HG03159 (cell line): ENCODE data around the gene GEMIN4.
"Not testable (repeated sequence)": the region's sequence is repeated elsewhere in the genome, so short reads cannot be mapped to it uniquely, and the experiment has no call there.

ENCODE experiments used
- ATAC-seq: cut with Tn5 transposase; IDR thresholded peaks from one replicate; pipeline ENCODE4 v1.9.1; 2021; ENCODE audit warnings: mild to moderate bottlenecking, moderate library complexity; ENCODE audit not compliant: unreplicated experiment

Gene GEMIN4

DNA sequence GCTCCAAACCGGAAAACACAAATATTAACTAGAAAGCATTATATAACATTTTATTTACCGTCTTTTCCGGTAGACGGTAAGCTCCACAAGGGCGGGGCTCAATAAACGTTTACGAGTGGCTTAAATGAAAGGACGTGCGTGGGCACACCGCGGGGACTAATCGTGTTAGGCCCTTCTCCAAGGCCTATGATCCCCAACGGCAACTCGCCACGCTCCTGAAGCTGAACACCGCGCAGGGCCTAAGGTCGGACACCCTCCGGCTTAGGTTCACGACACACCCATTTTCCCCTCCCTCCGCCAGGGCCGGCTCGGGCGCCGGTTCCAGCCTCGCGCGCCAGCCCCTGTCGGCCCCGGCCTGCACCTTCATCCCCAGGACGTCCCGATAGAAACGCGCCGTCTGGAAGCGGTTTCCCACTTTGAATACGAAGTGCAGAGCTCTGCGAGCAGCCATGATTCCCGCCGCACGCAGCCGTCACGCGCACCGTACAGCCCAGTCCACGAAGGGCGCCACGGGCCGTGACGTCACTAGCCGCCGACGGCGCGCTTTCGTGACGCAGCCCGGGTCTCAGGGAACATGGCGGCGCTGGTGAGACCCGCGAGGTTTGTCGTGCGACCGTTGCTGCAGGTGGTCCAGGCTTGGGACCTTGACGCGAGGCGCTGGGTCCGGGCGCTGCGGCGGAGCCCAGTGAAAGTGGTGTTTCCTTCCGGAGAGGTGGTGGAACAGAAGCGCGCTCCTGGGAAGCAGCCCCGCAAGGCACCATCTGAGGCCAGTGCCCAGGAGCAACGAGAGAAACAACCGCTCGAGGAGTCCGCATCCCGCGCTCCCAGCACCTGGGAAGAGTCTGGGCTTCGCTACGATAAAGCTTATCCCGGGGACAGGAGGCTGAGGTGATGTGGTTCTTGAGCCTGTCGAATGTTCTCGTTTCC, 30.0 kb upstream of the GEMIN4 start, which contains the start of the genes GLOD4 and MRM3:
TSS of gene GLOD4 (minus strand) at position 476 of the 927 bp plus-strand sequence. CDS start at position 451, 25 bp downstream.
TSS of gene MRM3 (plus strand) at position 549 of the 927 bp plus-strand sequence. CDS start at position 575, 26 bp downstream.
- peak; percentile 89 for ATAC-seq

DNA sequence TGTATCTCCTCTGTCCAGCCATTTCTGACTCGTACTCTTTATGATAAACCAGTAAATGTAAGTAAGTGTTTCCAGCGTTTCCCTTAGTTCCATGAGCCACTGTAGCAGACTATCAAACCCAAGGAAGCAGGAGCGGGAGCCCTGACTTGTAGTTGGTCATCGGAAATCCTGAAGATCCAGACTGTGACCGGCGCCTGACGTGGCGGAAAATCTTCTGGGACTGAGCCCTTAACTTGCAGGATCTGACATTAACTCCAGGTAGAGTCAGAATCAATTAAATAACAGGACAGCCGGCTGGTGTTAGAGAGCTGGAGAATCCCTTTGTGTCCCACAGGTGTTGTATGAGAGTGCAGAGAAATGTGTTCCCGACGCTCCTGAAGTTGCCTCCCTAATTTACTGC, 26.0 kb upstream of the GEMIN4 start:
- no peak for ATAC-seq

DNA sequence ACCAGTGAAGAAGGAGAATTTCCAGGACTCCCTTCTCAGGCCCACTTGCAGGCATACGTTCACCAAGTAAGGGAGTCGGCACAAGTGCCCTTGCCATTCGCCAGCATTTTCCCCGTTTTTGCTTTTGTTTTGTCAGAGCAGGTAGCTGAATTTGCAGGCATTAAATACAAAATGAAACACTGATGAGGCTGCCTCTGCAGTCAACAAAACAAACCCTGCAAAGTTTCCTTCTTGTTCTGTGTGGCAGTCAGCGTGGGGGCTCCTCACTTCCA, 22.2 kb upstream of the GEMIN4 start:
- no peak for ATAC-seq

DNA sequence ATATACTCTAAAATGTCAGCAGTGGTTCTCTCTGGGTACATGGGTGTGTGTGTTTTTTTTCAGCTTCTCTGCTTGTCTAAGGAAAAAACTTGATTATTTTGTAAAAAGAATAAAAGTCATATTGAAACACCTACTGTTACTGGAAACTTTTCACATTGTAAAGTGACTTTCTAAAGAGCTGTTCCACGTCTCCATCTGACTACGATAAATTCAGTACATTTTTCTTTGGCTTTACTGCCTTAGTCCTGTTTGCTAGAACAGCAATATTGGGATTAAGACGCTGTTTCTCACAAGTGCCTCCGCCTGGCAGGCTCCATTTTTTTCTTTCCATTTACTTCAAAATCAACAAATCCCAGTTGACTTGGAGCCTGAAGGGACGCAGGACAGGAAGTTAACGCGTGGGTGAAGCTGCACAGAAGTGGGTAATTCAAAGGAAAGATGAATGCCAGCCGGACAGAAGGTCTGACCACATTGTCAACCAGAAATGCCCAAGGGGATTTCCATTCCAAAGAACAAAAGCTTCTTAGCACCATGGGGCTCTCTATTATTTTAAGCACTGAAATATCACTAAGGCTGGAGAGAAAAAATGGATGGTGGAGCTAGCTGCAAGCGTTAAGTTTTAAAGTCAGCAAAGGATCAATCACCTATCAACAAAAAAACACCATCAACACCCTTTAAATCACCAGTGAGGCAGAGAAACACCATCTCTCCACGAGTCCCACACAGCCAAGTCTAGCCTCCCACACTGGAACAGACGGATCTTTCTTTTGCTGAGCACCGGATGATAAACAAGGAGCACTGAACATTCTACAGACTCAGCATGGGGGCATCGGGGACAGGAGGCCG, 21.6 kb upstream of the GEMIN4 start:
- no peak for ATAC-seq

DNA sequence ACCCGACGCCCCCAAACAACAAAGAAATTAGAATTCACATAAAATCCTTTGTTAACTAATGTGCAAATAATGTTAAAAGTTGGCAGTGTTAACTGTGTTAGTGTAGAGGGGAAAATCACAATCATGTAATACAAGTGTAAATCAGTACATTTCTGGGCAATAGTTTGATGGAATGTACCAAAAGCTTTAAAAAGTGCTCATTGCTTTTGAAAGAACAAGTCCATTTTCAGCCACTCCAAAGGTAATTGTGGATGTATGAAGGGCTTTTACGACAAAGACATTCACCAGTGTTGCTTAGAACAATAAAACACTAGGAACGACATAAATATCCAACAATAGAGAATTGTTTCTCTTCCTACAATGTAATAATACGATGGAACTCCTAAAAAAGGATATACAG, 21.0 kb upstream of the GEMIN4 start:
- no peak for ATAC-seq

DNA sequence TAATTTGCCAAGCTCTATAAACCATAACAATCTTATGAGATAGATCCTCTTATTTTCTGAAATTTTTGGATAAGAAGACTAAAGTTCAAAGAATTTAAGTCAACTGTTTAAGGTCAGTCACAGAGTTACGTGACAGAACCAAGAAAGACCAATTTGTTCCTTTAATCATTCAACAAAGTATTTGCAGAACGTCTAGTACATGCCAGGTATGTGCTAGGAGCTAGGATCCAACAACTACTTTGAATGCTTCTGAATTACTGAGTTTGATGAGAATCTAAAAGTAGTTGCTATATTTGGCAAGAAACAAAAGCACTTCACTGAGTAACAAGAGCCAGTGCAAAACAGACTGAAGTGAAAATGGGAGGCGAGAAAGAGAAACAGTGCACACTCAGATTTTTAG, 15.0 kb upstream of the GEMIN4 start:
- ATAC-seq, result no peak

DNA sequence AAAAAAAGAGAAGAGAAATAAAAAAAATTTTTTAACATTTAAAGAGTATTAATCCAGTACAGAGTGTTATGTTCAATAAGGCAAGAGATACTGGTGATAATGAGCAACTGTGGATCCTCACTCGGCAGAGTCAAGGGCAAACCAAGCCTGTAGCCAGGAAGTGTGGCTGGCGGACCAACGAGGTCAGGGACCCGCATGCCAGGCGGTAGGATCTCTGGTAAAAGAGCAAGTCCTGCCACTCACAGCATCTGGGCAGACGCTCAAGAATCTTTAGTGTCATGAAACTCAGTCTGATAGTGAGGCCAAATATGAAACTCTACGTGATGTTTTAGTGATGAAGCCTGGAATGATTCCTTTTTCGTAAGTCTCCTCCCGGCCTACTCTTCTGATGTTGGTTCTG, 8.3 kb upstream of the GEMIN4 start:
- ATAC-seq, result no peak

DNA sequence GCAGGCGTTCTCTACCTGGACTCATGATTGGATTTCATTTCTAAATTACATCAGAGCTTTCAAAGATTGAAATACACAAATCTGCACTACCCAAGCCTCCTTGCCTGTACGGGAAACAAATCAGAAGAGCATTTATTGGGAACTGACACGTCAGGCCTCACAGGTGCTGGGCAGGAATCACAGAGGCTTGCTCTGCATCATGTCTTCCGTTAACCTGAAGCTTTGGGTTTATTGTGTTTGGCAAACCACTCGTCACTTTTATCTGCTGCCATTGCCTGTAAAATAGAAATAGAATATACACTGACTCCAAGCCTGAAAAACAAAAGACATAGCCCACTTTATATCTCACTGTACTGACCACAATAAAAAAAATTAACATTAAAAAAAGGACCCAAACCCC, 7.9 kb upstream of the GEMIN4 start:
- ATAC-seq, result no peak

DNA sequence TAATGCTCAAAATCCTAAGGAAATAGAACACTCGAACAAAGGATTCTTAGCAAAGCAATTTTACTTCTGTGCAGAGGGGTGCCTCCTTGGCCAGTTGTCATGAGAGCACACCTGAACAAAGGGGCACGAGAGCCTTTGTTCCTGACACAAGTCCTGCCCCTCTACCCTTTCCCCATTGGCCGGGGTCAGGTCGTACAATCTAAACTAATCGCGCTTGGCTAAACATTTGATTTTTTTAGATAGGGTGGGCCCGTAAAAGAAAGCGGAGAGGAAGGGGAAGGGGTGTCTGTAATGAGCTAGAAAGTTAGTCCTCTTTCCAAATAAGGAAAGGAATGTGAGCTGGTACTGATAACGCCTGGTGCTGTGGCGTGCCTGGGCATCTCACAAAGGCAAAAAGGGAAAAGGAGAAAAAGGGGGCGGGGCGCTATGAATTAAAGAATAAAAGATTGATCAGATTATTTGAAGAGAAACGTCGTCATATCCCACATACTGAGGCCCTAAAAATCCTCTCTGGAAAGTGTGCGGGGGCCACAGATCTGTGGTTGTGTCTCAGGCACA, 4.0 kb upstream of the GEMIN4 start:
- ATAC-seq, result not testable (repeated sequence)

DNA sequence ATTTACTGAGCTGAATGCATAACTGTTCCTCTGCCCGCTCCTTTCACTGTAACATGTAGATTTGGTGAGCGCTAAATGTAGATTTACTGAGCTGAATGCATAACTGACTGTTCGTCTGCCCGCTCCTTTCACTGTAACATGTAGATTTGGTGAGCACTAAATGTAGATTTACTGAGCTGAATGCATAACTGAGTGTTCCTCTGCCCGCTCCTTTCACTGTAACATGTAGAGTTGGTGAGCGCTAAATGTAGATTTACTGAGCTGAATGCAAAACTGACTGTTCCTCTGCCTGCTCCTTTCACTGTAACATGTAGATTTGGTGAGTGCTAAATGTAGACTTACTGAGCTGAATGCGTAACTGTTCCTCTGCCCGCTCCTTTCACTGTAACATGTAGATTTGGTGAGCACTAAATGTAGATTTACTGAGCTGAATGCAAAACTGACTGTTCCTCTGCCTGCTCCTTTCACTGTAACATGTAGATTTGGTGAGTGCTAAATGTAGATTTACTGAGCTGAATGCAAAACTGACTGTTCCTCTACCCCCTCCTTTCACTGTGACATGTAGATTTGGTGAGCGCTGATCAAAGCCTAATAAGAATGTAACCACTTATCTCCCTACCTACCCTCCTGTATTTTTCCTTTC, 3.4 kb upstream of the GEMIN4 start:
- ATAC-seq, result not testable (repeated sequence)

DNA sequence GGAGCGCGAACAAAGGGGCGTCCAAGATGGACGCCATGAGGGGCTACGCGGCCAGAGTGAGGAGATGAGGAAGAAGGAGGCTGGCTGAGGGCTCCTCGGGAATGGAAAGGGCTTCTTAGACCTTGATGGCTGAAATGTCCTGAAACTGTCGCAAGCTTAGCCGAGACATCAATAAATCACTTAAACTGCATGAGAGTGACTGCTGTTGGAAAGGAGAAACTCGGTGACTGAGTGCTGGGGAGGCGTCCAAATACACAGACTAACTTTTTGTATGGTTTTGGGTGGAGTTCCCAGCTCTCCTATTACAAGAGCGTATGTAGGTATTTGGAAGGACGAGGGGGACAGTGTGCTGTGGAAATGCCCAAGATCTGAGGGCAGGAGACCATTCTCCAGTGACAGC, 1.4 kb upstream of the GEMIN4 start:
- ATAC-seq, result no peak

DNA sequence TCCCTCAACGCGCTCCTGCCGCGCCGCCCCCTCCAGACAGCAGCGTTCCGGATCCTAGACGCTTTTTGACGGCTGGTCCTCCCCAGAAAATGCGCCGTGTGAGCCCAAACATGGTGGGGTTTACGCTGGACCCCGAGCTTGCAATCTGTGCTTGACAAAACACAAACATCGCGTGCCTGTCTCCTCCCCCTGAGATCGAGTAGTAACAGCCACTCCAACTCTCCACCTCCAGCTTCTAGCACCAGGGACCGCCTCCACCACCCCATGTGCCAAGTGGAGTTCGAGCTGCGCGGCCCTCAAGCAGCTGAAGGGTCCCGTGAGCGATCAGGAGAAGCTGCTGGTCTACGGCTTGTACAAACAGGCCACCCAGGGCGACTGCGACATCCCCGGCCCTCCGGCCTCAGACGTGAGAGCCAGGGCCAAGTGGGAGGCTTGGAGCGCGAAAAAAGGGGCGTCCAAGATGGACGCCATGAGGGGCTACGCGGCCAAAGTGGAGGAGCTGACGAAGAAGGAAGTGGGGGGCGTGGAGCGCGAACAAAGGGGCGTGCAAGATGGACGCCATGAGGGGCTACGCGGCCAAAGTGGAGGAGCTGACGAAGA, 656 bp upstream of the GEMIN4 start:
- peak; percentile 13 for ATAC-seq

DNA sequence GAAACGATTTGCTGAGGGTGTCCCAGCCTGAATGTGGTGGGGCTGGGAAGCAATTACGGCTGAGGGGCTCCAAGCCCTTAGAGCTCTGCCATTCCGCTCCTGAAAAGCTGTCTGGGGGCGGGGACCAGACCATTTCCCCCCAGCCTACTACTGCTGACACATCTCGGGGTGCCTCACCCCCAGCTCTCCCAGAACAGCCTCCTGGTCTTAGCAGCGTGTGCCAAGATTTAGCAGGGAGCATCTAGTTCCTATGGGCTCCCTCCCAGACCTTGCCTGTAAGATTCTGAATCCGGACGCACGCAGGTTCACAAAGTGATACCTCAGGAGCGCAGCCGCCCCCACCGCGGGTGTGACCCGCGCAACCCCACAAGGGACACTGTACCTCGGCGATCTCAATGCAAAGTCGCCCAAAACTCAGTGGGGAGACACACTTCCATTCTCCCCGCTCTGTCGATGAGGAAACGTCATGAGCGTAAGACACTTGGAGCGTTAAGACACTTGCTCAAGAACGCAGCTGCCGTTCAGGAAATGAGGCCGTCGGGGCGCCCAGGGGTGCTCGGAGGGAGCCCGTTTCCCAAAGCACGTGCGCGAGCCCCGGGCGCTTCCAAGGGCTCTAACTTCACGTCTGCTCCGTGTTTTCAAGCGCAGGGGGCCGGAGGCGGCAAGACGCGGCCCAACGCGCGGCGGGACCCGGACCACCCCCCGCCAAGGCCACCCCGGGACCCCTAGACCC, 629 bp downstream of the GEMIN4 start:
- peak; percentile 28 for ATAC-seq

DNA sequence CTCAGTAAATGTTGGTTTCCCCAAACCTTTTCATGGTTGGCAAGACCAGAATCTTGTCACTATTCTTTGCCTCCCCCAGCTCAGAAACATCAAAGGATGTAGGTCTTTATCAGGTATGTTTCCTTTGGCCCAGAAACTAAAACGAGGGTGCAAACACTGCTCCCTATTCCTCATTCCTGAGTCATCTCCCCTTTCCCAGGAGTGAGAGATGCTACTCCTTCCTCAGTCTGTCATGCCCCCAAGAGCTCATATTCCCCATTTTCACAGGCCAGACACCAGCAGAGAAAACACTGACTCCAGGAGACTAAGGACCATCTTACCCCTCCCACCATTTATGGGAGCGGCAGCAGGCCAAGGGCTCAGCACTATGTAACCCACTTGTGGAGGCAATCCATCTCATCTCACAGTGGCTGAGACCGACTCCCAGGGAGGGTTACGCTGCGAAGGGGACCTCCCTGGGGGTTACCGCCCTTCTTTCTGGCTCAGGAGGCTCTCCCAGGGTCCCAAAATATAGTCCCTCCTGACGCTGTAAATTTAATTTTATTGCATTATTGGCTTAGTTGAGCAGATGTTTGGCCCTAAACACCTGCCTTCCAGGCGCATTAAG, 1.5 kb downstream of the GEMIN4 start:
- no peak for ATAC-seq

DNA sequence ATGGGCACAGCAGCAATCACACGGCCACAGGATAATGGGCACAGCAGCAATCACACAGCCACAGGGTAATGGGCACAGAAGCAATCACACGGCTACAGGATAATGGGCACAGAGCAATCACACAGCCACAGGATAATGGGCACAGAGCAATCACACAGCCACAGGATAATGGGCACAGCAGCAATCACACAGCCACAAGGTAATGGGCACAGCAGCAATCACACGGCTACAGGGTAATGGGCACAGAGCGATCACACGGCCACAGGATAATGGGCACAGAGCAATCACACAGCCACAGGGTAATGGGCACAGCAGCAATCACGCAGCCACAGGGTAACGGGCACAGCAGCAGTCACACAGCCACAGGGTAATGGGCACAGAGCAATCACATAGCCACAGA, 2.7 kb downstream of the GEMIN4 start:
- ATAC-seq, result not testable (repeated sequence)

DNA sequence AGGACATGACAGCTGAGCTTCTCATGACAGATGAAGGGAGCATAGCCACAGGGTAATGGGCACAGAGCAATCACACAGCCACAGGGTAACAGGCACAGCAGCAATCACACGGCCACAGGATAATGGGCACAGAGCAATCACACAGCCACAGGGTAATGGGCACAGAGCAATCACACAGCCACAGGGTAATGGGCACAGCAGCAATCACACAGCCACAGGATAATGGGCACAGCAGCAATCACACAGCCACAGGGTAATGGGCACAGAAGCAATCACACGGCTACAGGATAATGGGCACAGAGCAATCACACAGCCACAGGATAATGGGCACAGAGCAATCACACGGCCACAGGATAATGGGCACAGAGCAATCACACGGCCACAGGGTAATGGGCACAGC, 3.5 kb downstream of the GEMIN4 start:
- ATAC-seq, result not testable (repeated sequence)

DNA sequence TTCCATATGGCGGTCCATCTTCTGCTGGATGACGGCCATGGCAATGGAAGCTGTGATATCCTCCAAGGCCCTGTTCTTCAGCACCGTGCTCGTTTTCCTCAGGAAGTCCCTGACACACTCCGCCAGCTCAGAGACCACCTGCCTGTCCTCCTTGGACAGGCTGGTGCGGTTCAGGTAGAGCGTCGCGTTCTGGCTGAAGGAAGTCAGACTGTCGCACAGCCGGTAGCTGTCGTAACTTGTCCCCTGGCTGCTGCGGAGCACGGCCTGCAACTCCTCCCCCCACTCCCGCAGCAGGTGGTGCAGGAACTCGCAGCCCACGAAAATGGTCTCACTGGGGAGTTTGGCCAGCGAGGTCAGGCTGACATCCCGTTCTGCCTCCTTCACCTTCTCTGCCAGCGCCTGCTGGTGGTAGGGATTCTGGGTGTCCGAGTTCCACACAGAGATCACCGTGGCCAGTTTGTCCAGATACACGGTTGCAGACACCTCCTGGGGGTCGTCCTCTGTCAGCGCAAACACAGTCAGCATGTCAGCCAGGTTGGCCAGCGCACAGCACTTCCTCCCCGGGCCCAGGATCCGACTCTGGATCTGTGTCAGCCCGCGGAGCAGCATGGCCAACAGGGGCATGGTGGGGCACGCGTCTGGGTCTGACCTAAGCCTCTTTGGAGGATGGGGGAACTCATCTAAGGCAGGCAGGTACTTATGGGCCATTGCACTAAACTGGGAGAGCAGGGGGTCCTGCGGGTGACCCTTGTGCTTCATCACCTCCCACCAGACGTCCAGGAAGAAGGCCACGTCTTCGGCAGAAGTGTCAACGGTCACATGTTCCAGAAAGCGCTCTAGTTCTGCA, 5.1 kb downstream of the GEMIN4 start:
- no peak for ATAC-seq

DNA sequence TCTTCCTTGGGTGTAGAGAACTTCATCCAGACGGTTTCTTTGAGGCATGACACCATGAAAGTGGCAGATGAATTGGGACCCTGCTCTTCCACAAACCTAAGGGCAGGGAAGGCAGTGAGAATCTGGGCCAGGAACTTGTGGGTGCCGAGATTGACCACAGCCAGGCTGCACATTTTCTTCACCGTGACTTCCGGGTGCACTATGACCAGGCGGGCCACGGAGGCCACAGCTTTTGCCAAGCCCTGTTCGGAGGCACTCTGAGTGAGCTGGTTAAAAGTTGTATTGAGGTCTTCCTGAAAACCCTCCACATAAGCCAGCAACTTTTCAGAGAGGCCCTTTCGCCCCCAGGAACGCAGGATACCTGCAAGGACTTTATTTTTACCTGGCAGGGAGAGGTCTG, 5.9 kb downstream of the GEMIN4 start:
- no peak for ATAC-seq

DNA sequence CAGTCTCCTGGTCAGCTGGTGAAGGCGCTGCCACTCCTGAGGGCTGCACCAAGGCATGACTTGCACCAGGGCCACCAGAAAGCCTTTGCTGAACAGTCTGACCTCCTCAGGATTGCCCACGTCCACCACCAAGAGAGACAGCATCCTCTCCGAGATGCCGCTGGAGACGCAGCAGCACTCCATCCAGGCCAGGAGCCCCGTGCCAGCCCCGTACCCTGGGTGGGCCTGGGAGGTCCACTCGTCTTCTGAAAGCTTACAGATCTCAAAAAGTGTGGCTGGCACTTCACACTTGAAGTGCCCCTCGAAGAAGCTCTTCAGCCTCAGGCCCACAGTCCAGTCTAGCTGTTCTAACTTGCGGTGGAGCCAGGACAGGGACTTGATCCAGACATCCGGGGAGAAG, 6.7 kb downstream of the GEMIN4 start:
- no peak for ATAC-seq
